ENCODE results near the gene TSPAN18. TPM values are rescaled to one million over a fixed set of nuclear protein-coding genes. Genes with fewer than 3 reads are reported as not detected.

Gene TSPAN18
- total RNA-seq, 1 experiment from 2014 or later = not detected

DNA sequence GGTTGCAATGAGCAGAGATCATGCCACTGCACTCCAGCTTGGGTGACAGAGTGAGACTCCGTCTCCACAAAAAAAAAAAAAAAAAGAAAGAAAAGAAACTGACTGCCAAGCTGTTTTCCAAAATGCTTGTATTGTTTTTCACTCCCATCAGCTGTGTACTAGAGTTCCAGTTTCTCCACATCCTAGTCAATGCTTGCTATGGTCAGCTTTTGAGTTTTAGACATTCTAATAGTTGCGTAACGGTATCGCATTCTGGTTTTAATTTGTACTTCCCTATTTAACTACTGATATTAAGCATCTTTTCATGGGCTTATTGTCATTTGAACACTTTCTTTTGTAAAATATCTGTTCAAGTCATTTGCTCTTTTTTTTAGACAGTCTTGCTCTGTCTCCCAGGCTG lies 55.7 kb downstream of the TSPAN18 start:
- Histone ChIP-seq H3K4me2 (ENCODE audit: low read length) (no peak overlapping the region), H3K4me3 (ENCODE audit: low read length) (no peak overlapping the region), H3K4me1 (ENCODE audit: insufficient read depth, low read length) (no peaks in the 10 kb centered on the region), H3K9ac (ENCODE audit: low read length) (no peak overlapping the region), H3F3A (ENCODE audit: low read length, unreplicated experiment) (no peaks in the 10 kb centered on the region), H2AFZ (ENCODE audit: low read length) (no peak overlapping the region), H3K9me2 (replicated peaks; ENCODE audit: low read length) (no peaks in the 10 kb centered on the region), H3K27ac (ENCODE audit: low read length) (no peak overlapping the region), H3K27me3 (ENCODE audit: low read length) (peaks cover 18% of the 10 kb centered on the region; the same call in 1 of the 2 replicates), H3K9me3 (ENCODE audit: low read length) (no peaks in the 10 kb centered on the region), H4K20me1 (ENCODE audit: low read length) (no peaks in the 10 kb centered on the region), H3K36me3 (ENCODE audit: low read depth, low read length) (no peaks in the 10 kb centered on the region), H3K79me2 (ENCODE audit: low read length) (no peaks in the 10 kb centered on the region)
- CTCF ChIA-PET = interaction anchor here (0.6 kb wide), 1 partner anchor 72 kb away, joined by 3 read pairs; no protein-coding TSS in a partner anchor
- no TSS peak for BruUV-seq (replicated peaks)
- intact Hi-C loops (cut with micrococcal nuclease) = no loop called here
- no peak for TF ChIP-seq EZH2phosphoT487 (IDR thresholded peaks at IDR 0.05; ENCODE audit: borderline replicate concordance, low read length)
- TF ChIP-seq EZH2 (IDR thresholded peaks at IDR 0.05; ENCODE audit: low read length, unreplicated experiment) = no peak
- TF ChIP-seq, protein P1, sequence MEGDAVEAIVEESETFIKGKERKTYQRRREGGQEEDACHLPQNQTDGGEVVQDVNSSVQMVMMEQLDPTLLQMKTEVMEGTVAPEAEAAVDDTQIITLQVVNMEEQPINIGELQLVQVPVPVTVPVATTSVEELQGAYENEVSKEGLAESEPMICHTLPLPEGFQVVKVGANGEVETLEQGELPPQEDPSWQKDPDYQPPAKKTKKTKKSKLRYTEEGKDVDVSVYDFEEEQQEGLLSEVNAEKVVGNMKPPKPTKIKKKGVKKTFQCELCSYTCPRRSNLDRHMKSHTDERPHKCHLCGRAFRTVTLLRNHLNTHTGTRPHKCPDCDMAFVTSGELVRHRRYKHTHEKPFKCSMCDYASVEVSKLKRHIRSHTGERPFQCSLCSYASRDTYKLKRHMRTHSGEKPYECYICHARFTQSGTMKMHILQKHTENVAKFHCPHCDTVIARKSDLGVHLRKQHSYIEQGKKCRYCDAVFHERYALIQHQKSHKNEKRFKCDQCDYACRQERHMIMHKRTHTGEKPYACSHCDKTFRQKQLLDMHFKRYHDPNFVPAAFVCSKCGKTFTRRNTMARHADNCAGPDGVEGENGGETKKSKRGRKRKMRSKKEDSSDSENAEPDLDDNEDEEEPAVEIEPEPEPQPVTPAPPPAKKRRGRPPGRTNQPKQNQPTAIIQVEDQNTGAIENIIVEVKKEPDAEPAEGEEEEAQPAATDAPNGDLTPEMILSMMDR (conservative IDR thresholded peaks at IDR 0.05; ENCODE audit: low read depth, low read length) = no peak
- ATAC-seq (no peak), DNase-seq (no peak)
- POLR2A ChIA-PET (ENCODE audit: unreplicated experiment) = no interaction called here

- CTCF ChIA-PET = no interaction called here
- Histone ChIP-seq H3K79me2 (ENCODE audit: low read length) (no peaks in the 10 kb centered on the region), H3K27me3 (ENCODE audit: low read length) (peaks cover 18% of the 10 kb centered on the region; the same call in 1 of the 2 replicates), H3K9me2 (replicated peaks; ENCODE audit: low read length) (no peaks in the 10 kb centered on the region), H2AFZ (ENCODE audit: low read length) (no peak overlapping the region), H3K9ac (ENCODE audit: low read length) (no peak overlapping the region), H3K9me3 (ENCODE audit: low read length) (no peaks in the 10 kb centered on the region), H3K4me3 (ENCODE audit: low read length) (no peak overlapping the region), H3K4me2 (ENCODE audit: low read length) (no peak overlapping the region), H3K27ac (ENCODE audit: low read length) (no peak overlapping the region), H4K20me1 (ENCODE audit: low read length) (no peaks in the 10 kb centered on the region), H3F3A (ENCODE audit: low read length, unreplicated experiment) (no peaks in the 10 kb centered on the region), H3K36me3 (ENCODE audit: low read depth, low read length) (no peaks in the 10 kb centered on the region), H3K4me1 (ENCODE audit: insufficient read depth, low read length) (no peaks in the 10 kb centered on the region)
- DNase-seq (no peak), ATAC-seq (no peak)
- POLR2A ChIA-PET (ENCODE audit: unreplicated experiment) = no interaction called here
- TF ChIP-seq EZH2phosphoT487 (IDR thresholded peaks at IDR 0.05; ENCODE audit: borderline replicate concordance, low read length) = no peak
- TF ChIP-seq, protein P1 (conservative IDR thresholded peaks at IDR 0.05; ENCODE audit: low read depth, low read length) = no peak
- no peak for TF ChIP-seq EZH2 (IDR thresholded peaks at IDR 0.05; ENCODE audit: low read length, unreplicated experiment)
- intact Hi-C loops (cut with micrococcal nuclease) = no loop called here
- BruUV-seq (replicated peaks) = no TSS peak
Observed at GRCh38 chr11:44784436-44784760, 57.6 kb downstream of the TSPAN18 start.

GRCh38 chr11:44784851-44785250 lies 58.1 kb downstream of the TSPAN18 start:
- H3K36me3 ChIP-seq (ENCODE audit: low read depth, low read length) = no peaks in the 10 kb centered on the region
- BruUV-seq (replicated peaks) = no TSS peak
- no peaks in the 10 kb centered on the region for H3K9me2 ChIP-seq (replicated peaks; ENCODE audit: low read length)
- H3K27me3 ChIP-seq (ENCODE audit: low read length) = peaks cover 18% of the 10 kb centered on the region; the same call in 1 of the 2 replicates
- intact Hi-C loops (cut with micrococcal nuclease) = no loop called here
- no peak overlapping the region for H3K4me3 ChIP-seq (ENCODE audit: low read length)
- no peak for ATAC-seq
- no peaks in the 10 kb centered on the region for H3K9me3 ChIP-seq (ENCODE audit: low read length)
- ChIA-PET CTCF (no interaction called here), POLR2A (ENCODE audit: unreplicated experiment) (no interaction called here)
- H3K9ac ChIP-seq (ENCODE audit: low read length) = no peak overlapping the region
- H3K79me2 ChIP-seq (ENCODE audit: low read length) = no peaks in the 10 kb centered on the region
- no peak overlapping the region for H3K4me2 ChIP-seq (ENCODE audit: low read length)
- no peak overlapping the region for H2AFZ ChIP-seq (ENCODE audit: low read length)
- H3F3A ChIP-seq (ENCODE audit: low read length, unreplicated experiment) = no peaks in the 10 kb centered on the region
- DNase-seq = no peak
- no peaks in the 10 kb centered on the region for H4K20me1 ChIP-seq (ENCODE audit: low read length)
- TF ChIP-seq EZH2phosphoT487 (IDR thresholded peaks at IDR 0.05; ENCODE audit: borderline replicate concordance, low read length) (no peak), EZH2 (IDR thresholded peaks at IDR 0.05; ENCODE audit: low read length, unreplicated experiment) (no peak)
- TF ChIP-seq, protein P1 (conservative IDR thresholded peaks at IDR 0.05; ENCODE audit: low read depth, low read length) = no peak
- no peaks in the 10 kb centered on the region for H3K4me1 ChIP-seq (ENCODE audit: insufficient read depth, low read length)
- no peak overlapping the region for H3K27ac ChIP-seq (ENCODE audit: low read length)
